ENCODE measurements around the gene PMVK.
A peak's percentile ranks its signal among the peaks of the same experiment; 100 is the strongest.

Gene PMVK

DNA sequence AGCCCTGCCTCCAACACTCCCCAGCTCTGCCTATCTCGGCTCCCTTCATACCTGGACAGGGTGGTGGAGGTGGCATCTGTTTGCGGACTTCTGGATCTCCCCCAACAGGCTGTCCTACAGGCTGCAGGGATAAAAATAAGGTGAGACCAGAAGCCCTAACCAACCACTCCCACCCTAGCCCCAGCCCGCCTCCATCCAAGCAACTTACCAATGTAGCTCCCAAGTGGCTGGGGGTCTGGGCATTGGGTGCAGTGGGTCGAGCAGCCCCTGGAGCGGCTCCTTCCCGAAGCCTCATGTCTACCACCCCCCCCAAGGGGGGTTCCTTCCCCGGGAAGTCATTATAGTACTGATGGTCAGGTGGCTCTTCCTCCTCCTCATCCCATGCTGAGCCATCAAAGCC, 29.6 kb upstream of the PMVK start:
- DNase-seq: no peak

- no peak for DNase-seq
These were observed 27.8 kb upstream of the PMVK start for GRCh38 chr1:154964359-154964758.

DNA sequence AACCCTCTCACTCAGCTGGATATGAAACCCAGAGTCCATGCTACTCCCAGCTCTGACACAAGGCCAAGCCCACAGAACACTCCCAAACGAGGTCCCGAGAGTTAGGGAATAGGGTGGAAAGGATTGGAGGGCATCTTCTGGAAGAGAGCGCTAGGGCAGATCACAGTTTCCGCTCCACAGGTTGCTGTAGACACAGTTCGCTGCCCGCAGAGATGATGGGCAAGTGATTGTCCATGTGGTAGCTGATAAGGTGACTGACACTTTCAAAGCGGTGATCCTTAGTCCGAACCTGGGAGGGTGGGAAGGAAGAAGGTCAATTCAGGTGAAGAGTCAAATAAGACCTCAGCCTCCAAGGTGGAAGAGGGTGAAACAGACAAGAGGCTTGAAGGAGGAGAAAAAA, 27.1 kb upstream of the PMVK start:
- DNase-seq: no peak

GRCh38 chr1:154962795-154963330, 26.3 kb upstream of the PMVK start:
- DNase-seq: no peak

- DNase-seq: peak; percentile 29
These were observed 25.7 kb upstream of the PMVK start for GRCh38 chr1:154962156-154962749.

GRCh38 chr1:154961207-154962155, 25.0 kb upstream of the PMVK start, which contains the start of gene PYGO2:
Gene PYGO2 (minus strand): TSS chr1:154961782. CDS start chr1:154961576, 206 bp downstream.
- peak; percentile 83 for DNase-seq

- no peak for DNase-seq
These were observed 24.1 kb upstream of the PMVK start for GRCh38 chr1:154960446-154961136.

DNA sequence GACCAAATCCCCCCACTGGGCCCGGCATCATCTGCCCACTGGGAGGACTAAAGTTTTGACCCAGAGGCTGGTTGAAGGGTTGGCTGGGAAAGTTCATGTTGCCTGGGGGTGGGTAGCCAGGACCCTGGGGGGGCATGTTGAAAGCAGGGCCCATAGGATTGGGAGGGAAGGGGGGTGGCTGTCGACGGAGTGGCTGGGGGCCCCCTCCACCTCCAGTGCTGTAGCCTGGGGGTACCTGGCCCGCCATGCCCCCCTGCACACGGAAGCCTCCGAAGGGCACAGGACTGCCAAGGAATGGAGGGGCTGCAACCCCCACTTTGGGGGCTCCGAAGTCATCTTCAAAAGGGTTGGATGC, 22.9 kb upstream of the PMVK start:
- DNase-seq: no peak

- no peak for DNase-seq
These were observed 22.3 kb upstream of the PMVK start for GRCh38 chr1:154958681-154959425.

GRCh38 chr1:154958036-154958435, 21.5 kb upstream of the PMVK start:
- DNase-seq: no peak

DNA sequence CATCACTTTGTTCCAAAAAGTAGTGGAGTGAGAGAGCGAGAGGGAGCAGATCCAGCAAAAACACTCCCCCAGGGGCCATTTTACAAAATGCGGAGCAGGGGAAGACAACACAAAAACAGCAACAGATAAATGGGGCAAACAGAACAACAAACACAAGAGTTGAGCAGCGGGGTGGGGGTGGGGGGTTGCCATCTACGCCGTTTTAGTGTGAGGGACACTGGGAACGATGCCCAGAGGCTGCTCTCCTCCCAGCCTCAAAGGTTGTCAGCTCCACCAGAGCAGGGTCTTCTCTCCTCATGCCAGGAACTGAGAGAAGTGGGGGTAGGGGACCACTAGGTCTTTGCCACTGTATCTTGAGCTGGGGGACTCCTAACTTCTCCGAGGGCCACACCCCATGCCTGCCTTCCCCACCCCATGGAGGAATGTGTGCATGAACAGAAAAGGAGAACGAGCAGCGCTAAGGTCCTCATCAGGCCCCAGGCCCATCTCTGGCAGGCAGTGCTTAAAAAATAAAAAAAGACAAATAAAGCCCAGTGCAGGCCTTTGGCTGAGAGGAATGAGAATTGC, 20.7 kb upstream of the PMVK start:
- no peak for DNase-seq

GRCh38 chr1:154956544-154956941, 20.0 kb upstream of the PMVK start:
- DNase-seq: no peak

GRCh38 chr1:154955718-154956543, 19.4 kb upstream of the PMVK start, which contains the start of gene PBXIP1:
Gene PBXIP1 (minus strand): TSS chr1:154956099. CDS start chr1:154953721, 2,378 bp downstream.
- DNase-seq: peak; percentile 76

DNA sequence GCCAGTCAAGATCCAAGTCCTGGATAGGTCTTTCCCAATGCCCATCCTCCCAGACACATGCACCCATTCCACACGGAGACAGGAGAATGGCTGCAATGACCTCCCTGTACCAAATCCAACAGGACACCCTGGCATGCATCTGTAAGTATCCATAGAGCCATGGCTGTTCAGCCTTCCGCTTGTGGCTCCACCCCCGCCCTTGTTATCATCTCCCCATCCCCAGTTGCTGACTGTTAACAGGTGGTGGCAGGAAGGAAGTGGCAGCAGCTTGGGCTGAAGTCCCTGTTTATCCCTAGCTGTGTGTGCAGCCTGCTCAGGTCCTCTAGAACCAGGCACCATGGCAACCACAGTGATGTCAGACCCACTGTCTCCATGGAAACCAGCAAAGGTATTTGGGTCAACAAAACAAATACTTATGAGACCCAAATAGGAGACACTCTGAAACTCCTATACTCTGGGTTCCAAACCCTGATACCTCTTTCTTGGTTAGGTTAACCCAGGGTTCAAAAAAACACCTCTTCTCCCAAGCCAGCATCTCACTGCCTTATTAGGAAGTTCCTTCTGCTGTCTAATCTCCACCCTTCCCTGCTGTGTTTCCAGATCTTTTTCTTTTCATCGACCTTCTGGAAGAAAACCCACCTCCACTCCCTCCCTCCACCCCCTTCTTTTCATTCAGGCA, 18.7 kb upstream of the PMVK start:
- DNase-seq: peak; percentile 59

DNA sequence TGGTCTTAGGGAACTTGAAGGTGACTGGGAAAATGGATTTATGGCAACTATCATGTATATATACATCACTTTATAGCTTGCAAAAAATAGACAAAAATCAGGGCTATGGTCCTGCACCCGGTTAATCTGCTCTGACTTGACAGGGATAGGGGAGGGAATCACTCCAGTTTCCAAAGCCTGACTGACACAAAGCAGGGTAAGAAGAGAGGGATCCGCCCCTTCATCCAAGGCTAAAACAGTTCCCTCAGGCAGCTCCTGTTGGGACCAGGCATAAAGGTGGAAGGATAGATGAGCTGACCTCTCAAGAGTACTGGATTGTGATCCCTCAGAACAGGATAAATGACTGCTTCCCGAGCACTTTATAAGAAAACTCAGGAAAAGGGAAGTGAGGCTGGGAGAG, 18.0 kb upstream of the PMVK start:
- no peak for DNase-seq

DNA sequence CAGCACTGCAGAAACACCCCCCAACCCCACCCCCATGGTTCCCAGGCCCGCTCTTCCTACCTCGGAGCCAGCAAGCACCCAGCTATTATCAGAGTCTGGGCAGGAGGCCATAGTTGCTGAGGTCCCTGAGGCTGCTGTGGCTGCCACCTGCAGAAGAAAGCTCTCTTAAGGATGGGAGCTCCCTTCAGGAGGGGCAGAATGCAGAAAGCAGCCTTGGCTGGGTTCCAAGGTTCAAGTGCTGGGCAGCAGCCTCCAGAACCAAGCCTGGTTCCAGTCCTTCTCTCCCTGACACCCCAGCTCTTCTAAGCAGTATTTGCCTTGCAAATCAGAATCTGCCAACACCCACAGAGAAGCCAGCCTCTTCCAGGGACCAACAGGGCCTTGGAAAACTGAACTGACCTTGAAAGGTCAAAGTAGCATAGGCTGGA, 17.1 kb upstream of the PMVK start:
- DNase-seq: no peak

GRCh38 chr1:154952664-154953063, 16.1 kb upstream of the PMVK start:
- DNase-seq: no peak

DNA sequence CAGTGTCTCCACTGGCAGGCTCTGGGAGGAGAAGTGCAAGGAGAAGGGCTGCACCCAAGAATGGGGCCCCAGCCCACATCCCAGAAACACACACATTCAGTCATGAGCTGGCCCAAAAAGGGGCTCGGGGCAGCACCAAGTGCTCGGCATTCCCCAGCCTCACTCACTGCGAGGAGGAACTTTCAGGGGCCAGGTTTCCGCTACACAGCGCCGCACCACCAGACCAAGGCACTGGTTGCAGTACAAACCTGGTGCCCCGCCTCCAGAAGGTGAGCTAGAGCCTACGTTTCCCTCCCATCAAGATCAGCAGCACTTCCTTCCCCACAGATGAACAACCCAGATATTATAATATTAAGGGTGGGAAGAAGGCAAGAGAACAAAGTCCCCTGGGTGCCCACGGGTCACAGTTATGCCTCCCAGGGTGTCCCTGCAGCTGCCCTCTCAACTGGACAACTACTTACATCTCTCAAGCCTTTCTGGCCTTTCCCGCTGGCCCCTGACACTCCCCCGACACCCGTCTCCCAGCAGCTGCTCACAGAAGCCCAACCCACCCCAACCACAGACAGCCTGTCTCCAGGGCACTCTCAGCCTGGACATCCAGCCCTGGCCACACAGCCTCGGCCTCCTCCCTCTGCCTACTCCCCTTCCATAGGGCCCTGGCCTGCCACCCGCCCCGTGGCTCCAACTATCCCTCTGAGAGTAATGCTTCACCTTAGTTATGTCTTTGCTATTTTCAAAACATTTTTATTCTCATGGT, 15.6 kb upstream of the PMVK start:
- peak; percentile 66 for DNase-seq

GRCh38 chr1:154948079-154948478, 11.6 kb upstream of the PMVK start:
- DNase-seq: no peak

All from activated naive CD4-positive, alpha-beta T cell treated with anti-CD3 and anti-CD28 coated beads, Interleukin-2, amount 50 U/mL, for 16 hours (primary cell).